OCI-LY1 (cell line): ENCODE data around the gene CNTN5.

Source experiments
- H2AFZ ChIP-seq: fragments of 200-600 bp; sonication (generic), shearing (Covaris generic); 2 replicates; pipeline ENCODE4 v1.6.0; 2014; ENCODE audit warnings: antibody characterized with exemption, mild to moderate bottlenecking, low read length
- H3F3A ChIP-seq: fragments of 200-600 bp; sonication (generic), shearing (Covaris generic); 2 replicates; pipeline ENCODE4 v1.6.0; 2014; ENCODE audit warnings: mild to moderate bottlenecking, antibody characterized with exemption, low read length, moderate library complexity; ENCODE audit not compliant: insufficient read depth
- H3K27ac ChIP-seq: fragments of 200-600 bp; sonication (generic); 2 replicates; pipeline ENCODE4 v1.5.1; 2014; ENCODE audit warnings: low read length, mixed run types, mild to moderate bottlenecking, low read depth; ENCODE audit not compliant: poor library complexity, severe bottlenecking
- H3K27me3 ChIP-seq: fragments of 200-600 bp; sonication (generic); 2 replicates; pipeline ENCODE4 v1.6.0; 2014; ENCODE audit warnings: antibody characterized with exemption, mild to moderate bottlenecking, low read length, moderate library complexity; ENCODE audit not compliant: insufficient read depth
- H3K36me3 ChIP-seq: fragments of 200-600 bp; sonication (generic); 2 replicates; pipeline ENCODE4 v1.6.1; 2014; ENCODE audit warnings: mild to moderate bottlenecking, antibody characterized with exemption, low read length, moderate library complexity, mixed read lengths; ENCODE audit not compliant: insufficient read depth
- H3K4me1 ChIP-seq: fragments of 200-600 bp; sonication (generic); 2 replicates; pipeline ENCODE4 v1.5.1; 2014; ENCODE audit warnings: mild to moderate bottlenecking, low read length, moderate library complexity; ENCODE audit not compliant: insufficient read depth, severe bottlenecking
- H3K4me2 ChIP-seq: fragments of 200-600 bp; sonication (generic), shearing (Covaris generic); 2 replicates; pipeline ENCODE4 v1.6.1; 2014; ENCODE audit warnings: low read length
- H3K4me3 ChIP-seq: fragments of 200-600 bp; sonication (generic); 2 replicates; pipeline ENCODE4 v1.5.1; 2014; ENCODE audit warnings: low read length, low read depth, mild to moderate bottlenecking, mixed read lengths; ENCODE audit not compliant: poor library complexity, severe bottlenecking
- H3K79me2 ChIP-seq: fragments of 200-600 bp; shearing (Covaris generic); 2 replicates; pipeline ENCODE4 v1.6.1; 2016; ENCODE audit warnings: mixed run types, low read length, mixed read lengths; ENCODE audit not compliant: insufficient read depth
- H3K9ac ChIP-seq: fragments of 200-600 bp; sonication (generic), shearing (Covaris generic); 2 replicates; pipeline ENCODE4 v1.6.1; 2014; ENCODE audit warnings: mild to moderate bottlenecking, low read length, mixed read lengths
- H3K9me2 ChIP-seq: fragments of 200-600 bp; sonication (generic), shearing (Covaris generic); 2 replicates; pipeline ENCODE4 v1.6.1; 2014; ENCODE audit warnings: low read depth, mild to moderate bottlenecking, low read length, mixed read lengths
- H3K9me3 ChIP-seq: fragments of 200-600 bp; shearing (Covaris generic); 2 replicates; pipeline ENCODE4 v1.6.1; 2014; ENCODE audit warnings: low read length, mixed read lengths
- H4K20me1 ChIP-seq: fragments of 200-600 bp; sonication (generic), shearing (Covaris generic); 2 replicates; pipeline ENCODE4 v1.6.0; 2016; ENCODE audit warnings: mild to moderate bottlenecking, low read length; ENCODE audit not compliant: insufficient read depth
- EZH2 ChIP-seq: fragments of 200-600 bp; sonication (generic), shearing (Covaris generic); IDR thresholded peaks from 2 replicates; pipeline ENCODE4 v1.8.0; 2017; ENCODE audit warnings: borderline replicate concordance, mixed run types, mild to moderate bottlenecking, antibody characterized with exemption, low read length, moderate library complexity, mixed read lengths
- TF ChIP-seq, protein P1 (sequence below): fragments of 200-600 bp; sonication (generic), shearing (Covaris generic); IDR thresholded peaks from 2 replicates; pipeline ENCODE4 v1.5.1; 2017; ENCODE audit warnings: mild to moderate bottlenecking, antibody characterized with exemption, low read length, moderate library complexity, mixed read lengths

Gene CNTN5

DNA sequence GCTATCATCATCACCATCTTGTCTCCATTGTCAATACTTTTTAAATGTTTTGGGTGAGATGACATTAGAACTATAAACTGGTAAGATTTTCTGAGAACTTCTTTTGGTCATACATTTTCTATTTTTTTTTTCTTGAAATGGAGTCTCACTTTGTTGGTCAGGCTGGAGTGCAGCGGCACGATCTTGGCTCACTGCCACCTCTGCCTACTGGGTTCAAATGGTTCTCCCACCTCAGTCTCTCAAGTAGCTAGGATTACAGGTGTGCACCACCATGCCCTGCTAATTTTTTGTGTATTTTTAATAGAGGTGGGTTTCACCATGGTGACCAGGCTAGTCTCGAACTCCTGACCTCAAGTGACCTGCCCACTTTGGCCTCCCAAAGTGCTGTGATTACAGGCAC, 880.4 kb downstream of the CNTN5 start:
- no peaks in the 10 kb centered on the region for H3K9me3 ChIP-seq

DNA sequence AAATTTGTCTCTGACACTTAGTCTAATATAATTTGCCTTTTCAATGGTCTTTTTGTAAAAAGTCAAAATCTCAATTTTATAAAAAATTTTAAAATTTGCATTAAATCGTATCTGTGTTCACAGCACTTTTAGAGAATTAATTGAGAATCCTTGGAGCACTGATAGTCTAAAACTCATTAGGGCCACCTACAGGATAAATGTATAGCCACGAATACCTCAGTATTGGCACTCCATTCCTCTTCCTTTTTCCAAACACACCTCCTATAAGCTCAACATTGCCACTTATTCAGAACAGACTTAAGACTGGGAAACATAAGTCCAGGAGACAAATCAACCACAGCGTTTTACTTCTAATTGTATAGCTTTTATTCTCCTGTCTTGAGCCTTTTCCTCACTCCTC, 890.4 kb downstream of the CNTN5 start:
- H3K4me2 ChIP-seq = no peak overlapping the region
- H3K79me2 ChIP-seq = no peaks in the 10 kb centered on the region
- H3K27me3 ChIP-seq = no peaks in the 10 kb centered on the region
- H3K4me1 ChIP-seq = no peaks in the 10 kb centered on the region
- H3K9me2 ChIP-seq = no peaks in the 10 kb centered on the region
- H3K4me3 ChIP-seq = no peak overlapping the region
- no peak for TF ChIP-seq EZH2
- TF ChIP-seq, protein P1, sequence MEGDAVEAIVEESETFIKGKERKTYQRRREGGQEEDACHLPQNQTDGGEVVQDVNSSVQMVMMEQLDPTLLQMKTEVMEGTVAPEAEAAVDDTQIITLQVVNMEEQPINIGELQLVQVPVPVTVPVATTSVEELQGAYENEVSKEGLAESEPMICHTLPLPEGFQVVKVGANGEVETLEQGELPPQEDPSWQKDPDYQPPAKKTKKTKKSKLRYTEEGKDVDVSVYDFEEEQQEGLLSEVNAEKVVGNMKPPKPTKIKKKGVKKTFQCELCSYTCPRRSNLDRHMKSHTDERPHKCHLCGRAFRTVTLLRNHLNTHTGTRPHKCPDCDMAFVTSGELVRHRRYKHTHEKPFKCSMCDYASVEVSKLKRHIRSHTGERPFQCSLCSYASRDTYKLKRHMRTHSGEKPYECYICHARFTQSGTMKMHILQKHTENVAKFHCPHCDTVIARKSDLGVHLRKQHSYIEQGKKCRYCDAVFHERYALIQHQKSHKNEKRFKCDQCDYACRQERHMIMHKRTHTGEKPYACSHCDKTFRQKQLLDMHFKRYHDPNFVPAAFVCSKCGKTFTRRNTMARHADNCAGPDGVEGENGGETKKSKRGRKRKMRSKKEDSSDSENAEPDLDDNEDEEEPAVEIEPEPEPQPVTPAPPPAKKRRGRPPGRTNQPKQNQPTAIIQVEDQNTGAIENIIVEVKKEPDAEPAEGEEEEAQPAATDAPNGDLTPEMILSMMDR = no peak; the same call in 1 of the 2 replicates
- no peak overlapping the region for H3K9ac ChIP-seq
- no peaks in the 10 kb centered on the region for H3K36me3 ChIP-seq
- H3K27ac ChIP-seq = no peak overlapping the region
- no peak overlapping the region for H2AFZ ChIP-seq
- no peaks in the 10 kb centered on the region for H3F3A ChIP-seq
- H4K20me1 ChIP-seq = no peaks in the 10 kb centered on the region
- no peaks in the 10 kb centered on the region for H3K9me3 ChIP-seq

More for the DNA sequence above, 880.4 kb downstream of the CNTN5 start:
- H3K27me3 ChIP-seq = no peaks in the 10 kb centered on the region
- no peaks in the 10 kb centered on the region for H3K36me3 ChIP-seq
- no peak overlapping the region for H3K4me3 ChIP-seq
- H3K4me2 ChIP-seq = no peak overlapping the region
- H3K9ac ChIP-seq = no peak overlapping the region
- H3K9me2 ChIP-seq = no peaks in the 10 kb centered on the region
- H2AFZ ChIP-seq = no peak overlapping the region
- no peaks in the 10 kb centered on the region for H3F3A ChIP-seq
- TF ChIP-seq, protein P1 = no peak
- no peak for TF ChIP-seq EZH2
- no peaks in the 10 kb centered on the region for H4K20me1 ChIP-seq
- no peaks in the 10 kb centered on the region for H3K79me2 ChIP-seq
- H3K27ac ChIP-seq = no peak overlapping the region
- H3K4me1 ChIP-seq = no peaks in the 10 kb centered on the region

DNA sequence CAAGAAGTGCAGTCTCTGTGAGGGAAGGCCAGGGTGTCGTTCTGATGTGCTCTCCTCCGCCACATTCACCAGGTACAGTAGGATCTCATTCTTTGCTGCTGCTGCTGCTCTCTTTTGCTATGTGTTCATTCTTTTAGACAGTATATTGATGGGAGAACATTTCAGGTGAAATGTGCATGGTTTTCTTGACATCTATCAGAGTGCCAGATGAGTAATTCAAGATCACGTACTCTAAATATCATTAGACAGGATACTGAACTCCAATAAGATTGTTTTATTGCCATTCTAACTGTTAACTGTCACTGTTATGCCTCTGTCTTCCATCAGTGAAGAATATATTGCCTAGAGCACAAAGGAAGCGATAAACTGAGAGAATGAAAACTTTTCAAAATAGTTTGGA, 895.3 kb downstream of the CNTN5 start:
- H2AFZ ChIP-seq = no peak overlapping the region
- H3K4me1 ChIP-seq = no peaks in the 10 kb centered on the region
- H3K27ac ChIP-seq = no peak overlapping the region
- no peaks in the 10 kb centered on the region for H3K36me3 ChIP-seq
- H3K4me2 ChIP-seq = no peak overlapping the region
- no peaks in the 10 kb centered on the region for H3K27me3 ChIP-seq
- H3K79me2 ChIP-seq = no peaks in the 10 kb centered on the region
- no peaks in the 10 kb centered on the region for H3K9me2 ChIP-seq
- H3K4me3 ChIP-seq = no peak overlapping the region
- H3K9me3 ChIP-seq = no peaks in the 10 kb centered on the region
- no peaks in the 10 kb centered on the region for H3F3A ChIP-seq
- no peak for TF ChIP-seq EZH2
- TF ChIP-seq, protein P1 = no peak
- no peak overlapping the region for H3K9ac ChIP-seq
- H4K20me1 ChIP-seq = no peaks in the 10 kb centered on the region
